ENCODE data around the gene HBG1. TPM values are rescaled to one million over a fixed set of nuclear protein-coding genes. Genes with fewer than 3 reads are reported as not detected.

Gene HBG1
- total and polyA plus RNA-seq, 2 of the 8 experiments (the other 6 are each of a cell fraction or from before 2014, with no cell fraction given), result 0.26 TPM; not detected in 1

GRCh38 chr11:5285703-5286340, 36.2 kb upstream of the HBG1 start:
- ChIA-PET POLR2A (ENCODE audit: partially characterized antibody) (no interaction called here), CTCF (ENCODE audit: partially characterized antibody) (interaction anchor here (0.8 kb wide), 1 partner anchor 10 kb away, joined by 3 read pairs; no protein-coding TSS in a partner anchor)
- no peak overlapping the region for H3K56ac ChIP-seq (replicated peaks; ENCODE audit: insufficient read length, low read depth, low read length)
- H3K9ac ChIP-seq (replicated peaks in 1 of 4; ENCODE audit: extremely low read depth in 1 of 4, low read depth in 3 of 4, low read length in 3 of 4), result no peak overlapping the region
- H2AFZ ChIP-seq (ENCODE audit: low read length), result no peak overlapping the region; the same call in 1 of the 2 replicates
- no peak overlapping the region for H4K5ac ChIP-seq (ENCODE audit: insufficient read length, low read depth, low read length)
- TF ChIP-seq SUZ12 (IDR thresholded peaks at IDR 0.05; ENCODE audit: low read length) (no peak), ATF3 (IDR thresholded peaks at IDR 0.05; ENCODE audit: insufficient read depth, low read depth, low read length) (no peak), CHD2 (IDR thresholded peaks at IDR 0.05; ENCODE audit: low read length) (no peak), SAP30 (IDR thresholded peaks at IDR 0.05; ENCODE audit: insufficient read depth, insufficient replicate concordance, low read length) (no peak), KDM1A (IDR thresholded peaks at IDR 0.05; ENCODE audit: borderline replicate concordance, low read length) (no peak), RNF2 (IDR thresholded peaks at IDR 0.05; ENCODE audit: borderline replicate concordance, low read depth, low read length, missing control alignments, poor library complexity, severe bottlenecking) (no peak), YY1 (IDR thresholded peaks at IDR 0.05; ENCODE audit: low read depth, low read length) (no peak), ASH2L (IDR thresholded peaks at IDR 0.05; ENCODE audit: low read length) (no peak), NRF1 (IDR thresholded peaks at IDR 0.05; ENCODE audit: low read depth, low read length) (no peak), E2F6 (IDR thresholded peaks at IDR 0.05) (no peak), EZH2 (IDR thresholded peaks at IDR 0.05; ENCODE audit: low read depth, low read length, severe bottlenecking) (no peak), JUND (IDR thresholded peaks at IDR 0.05; ENCODE audit: low read length) (no peak)
- H3K27ac ChIP-seq (ENCODE audit: low read depth, low read length), result no peak overlapping the region
- H2AK5ac ChIP-seq (ENCODE audit: low read depth, low read length), result no peak overlapping the region
- H3K4me3 ChIP-seq (ENCODE audit: extremely low read depth in 1 of 4, insufficient read depth in 2 of 4, low read depth in 3 of 4, low read length in 4 of 4), result no peak overlapping the region
- H2BK120ac ChIP-seq (replicated peaks; ENCODE audit: low read depth, low read length), result no peak overlapping the region
- no peaks in the 10 kb centered on the region for H3K79me1 ChIP-seq (ENCODE audit: low read depth, low read length)
- no peak overlapping the region for H2BK20ac ChIP-seq (ENCODE audit: low read length)
- no peak overlapping the region for H3K18ac ChIP-seq (ENCODE audit: extremely low read depth, low read length)
- no peak overlapping the region for H2BK15ac ChIP-seq (ENCODE audit: low read length)
- no peaks in the 10 kb centered on the region for H3K27me3 ChIP-seq (replicated peaks in 1 of 4; ENCODE audit: control insufficient read depth in 3 of 4, extremely low read depth in 1 of 4, insufficient read depth in 3 of 4, low read length in 3 of 4)
- H3K4ac ChIP-seq (replicated peaks; ENCODE audit: insufficient read length, low read depth, low read length), result no peak overlapping the region
- no peak for FAIRE-seq
- no peaks in the 10 kb centered on the region for H3K4me1 ChIP-seq (replicated peaks in 1 of 4; ENCODE audit: control insufficient read depth in 3 of 4, insufficient read depth in 4 of 4, low read length in 3 of 4)
- no peak overlapping the region for H4K8ac ChIP-seq (ENCODE audit: extremely low read depth, insufficient read depth, low read length)
- H4K20me1 ChIP-seq (replicated peaks in 1 of 2; ENCODE audit: control insufficient read depth in 1 of 2, insufficient read depth in 2 of 2, low read length in 2 of 2), result no peaks in the 10 kb centered on the region
- H3K79me2 ChIP-seq (ENCODE audit: control insufficient read depth in 1 of 2, insufficient read depth in 2 of 2, low read length in 2 of 2), result no peaks in the 10 kb centered on the region
- no peaks in the 10 kb centered on the region for H3K9me3 ChIP-seq (ENCODE audit: insufficient read depth in 2 of 2, low read depth in 1 of 2, low read length in 1 of 2)
- H2BK12ac ChIP-seq (ENCODE audit: low read depth, low read length), result no peak overlapping the region
- H3K23ac ChIP-seq (ENCODE audit: insufficient read length), result no peak overlapping the region
- no peak overlapping the region for H3K4me2 ChIP-seq (ENCODE audit: insufficient read depth in 1 of 2, low read depth in 2 of 2, low read length in 2 of 2)
- no peaks in the 10 kb centered on the region for H3K23me2 ChIP-seq (ENCODE audit: low read depth, low read length)
- no peaks in the 10 kb centered on the region for H3K36me3 ChIP-seq (ENCODE audit: control insufficient read depth in 2 of 4, insufficient read depth in 4 of 4, low read length in 3 of 4)
- 88% methylated on average over 4 of the region's 4 CpGs; no CpG with 5 or more reads in 1 of the 2 experiments for WGBS, 2 experiments (ENCODE audit: extremely low coverage in 1 of 2, insufficient coverage in 1 of 2, insufficient read length in 1 of 2, insufficient replicate concordance in 2 of 2, low coverage in 1 of 2, low lambda C conversion rate in 2 of 2, missing lambda C conversion rate in 1 of 2)
- H4K91ac ChIP-seq (replicated peaks; ENCODE audit: insufficient read length, low read length), result no peak overlapping the region
- no peak for DNase-seq (ENCODE audit: low read depth in 1 of 2, low spot score in 2 of 2)
- H2BK5ac ChIP-seq (ENCODE audit: low read depth, low read length), result no peak overlapping the region
- no peak overlapping the region for H3K14ac ChIP-seq (ENCODE audit: insufficient read length)

Measured in H1 (cell line).